Islet precursor cell (in vitro differentiated cells): ENCODE measurements around the gene PSMD1.
A peak's percentile ranks its signal among the peaks of the same experiment; 100 is the strongest.
"Not testable (repeated sequence)": the region's sequence is repeated elsewhere in the genome, so short reads cannot be mapped to it uniquely, and the experiment has no call there.

ENCODE experiments used
- DNase-seq: peaks from one replicate; pipeline ENCODE4 v3.0.0-alpha.2; 2018

The PSMD1 gene

GRCh38 chr2:231189571-231190495, 133.2 kb downstream of the PSMD1 start:
- DNase-seq: no peak

DNA sequence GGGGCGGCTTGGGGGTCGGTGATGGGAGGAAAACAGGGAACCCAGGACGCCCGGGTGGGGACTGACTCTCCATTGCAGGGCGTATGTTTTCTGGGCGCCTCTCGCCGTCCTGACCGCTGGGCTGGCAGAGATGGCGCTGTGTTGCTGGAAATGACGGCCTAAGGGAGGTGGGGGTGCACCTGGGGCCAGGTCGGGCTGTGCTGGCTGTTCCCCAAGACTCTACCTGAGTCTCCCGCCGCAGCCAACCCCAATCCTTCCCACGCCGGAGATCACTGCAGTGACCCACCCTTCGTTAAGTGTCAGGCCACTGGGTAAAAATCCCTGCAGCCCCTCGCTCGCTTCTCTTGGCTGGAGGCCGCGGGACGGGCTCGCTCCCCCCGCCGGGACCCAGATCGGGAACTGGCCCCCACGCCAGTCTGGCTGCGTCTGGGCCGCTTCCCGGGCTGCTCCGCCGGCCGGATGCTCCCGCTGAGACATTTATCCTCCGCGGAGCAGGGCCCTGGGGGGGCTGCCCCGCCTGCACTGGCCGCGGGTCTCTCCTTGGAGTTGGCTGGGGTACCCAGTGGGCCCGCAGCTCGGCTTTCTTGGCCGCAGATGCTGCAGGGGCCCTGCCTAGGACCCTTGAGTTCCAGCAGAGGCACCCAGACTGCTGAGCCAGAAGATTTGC, 134.0 kb downstream of the PSMD1 start:
- peak; percentile 82 for DNase-seq

- peak; percentile 90 for DNase-seq
These were observed 135.5 kb downstream of the PSMD1 start for GRCh38 chr2:231191896-231192872.

- DNase-seq: no peak
These were observed 136.5 kb downstream of the PSMD1 start for GRCh38 chr2:231193216-231193615.

GRCh38 chr2:231196592-231196991, 139.9 kb downstream of the PSMD1 start:
- no peak for DNase-seq

GRCh38 chr2:231197196-231197595, 140.5 kb downstream of the PSMD1 start:
- DNase-seq: not testable (repeated sequence)

DNA sequence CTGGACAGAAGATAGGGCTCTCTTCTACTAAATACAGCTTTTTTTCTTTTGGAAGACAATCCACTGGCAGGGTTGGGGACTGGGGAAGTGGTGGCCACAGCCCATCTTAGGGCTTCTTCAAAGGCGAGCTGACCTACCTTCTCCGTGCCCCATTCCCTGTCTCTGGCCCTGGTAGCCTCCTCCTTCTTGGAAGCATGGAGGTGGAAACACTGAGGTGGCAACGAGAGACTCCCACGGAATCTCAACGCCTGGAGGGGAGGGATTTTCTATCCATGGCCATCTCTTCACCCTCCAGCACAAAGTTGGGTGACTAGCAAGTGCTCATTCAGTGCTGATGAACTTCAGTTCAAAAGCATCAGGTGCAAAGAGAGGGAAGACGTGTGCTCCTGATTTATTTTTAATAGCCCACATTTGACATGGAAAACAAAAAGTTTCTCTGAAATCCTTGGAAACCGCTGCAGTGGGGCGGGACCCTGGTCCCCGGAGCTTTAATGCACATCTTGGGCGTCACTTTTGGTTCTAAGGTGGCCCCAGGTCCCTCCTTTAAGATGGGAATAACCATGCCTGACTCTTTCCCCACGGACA, 141.1 kb downstream of the PSMD1 start:
- no peak for DNase-seq

DNA sequence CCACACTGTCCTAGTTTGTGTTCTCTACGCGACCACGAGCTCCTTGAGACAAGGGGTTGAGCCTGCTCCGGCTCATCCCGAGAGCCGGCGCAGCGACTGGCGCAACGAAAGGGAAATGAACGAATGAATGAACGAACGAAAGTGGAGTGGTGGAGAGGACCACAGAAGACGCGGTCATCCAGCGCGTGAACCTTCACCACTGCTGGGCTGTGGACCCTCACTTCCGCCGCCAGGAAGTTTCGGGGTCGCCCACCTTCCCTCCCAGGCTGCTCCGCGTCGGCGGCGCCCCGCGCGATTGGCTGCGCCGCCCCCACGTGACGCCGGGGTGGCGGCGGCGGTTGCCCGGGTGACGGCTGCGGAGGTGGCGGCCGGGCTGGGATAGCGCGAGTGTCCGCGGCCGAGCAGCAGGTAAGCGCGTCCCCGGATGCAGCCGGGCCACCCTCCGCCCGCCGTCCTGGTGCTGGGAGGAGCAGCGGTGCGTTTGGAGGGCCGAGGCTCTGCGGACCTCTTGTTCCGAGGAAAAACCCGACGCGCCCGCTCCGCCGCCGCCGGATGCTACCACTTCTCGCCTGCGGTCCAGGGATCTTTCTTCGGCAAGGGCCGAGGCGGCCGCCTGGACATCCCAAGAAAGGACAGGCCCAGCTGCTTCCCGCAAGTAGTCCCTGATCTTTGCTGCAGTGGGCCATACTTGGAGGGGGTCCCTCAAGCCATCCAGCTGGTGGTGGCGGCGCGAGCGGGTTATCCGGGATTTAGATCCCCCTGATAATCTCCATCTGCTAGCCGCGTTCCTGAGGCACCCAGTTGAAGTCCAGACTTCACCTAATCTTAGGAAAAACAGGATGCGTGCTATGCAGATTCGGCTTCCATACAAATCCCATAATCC, 141.9 kb downstream of the PSMD1 start, which contains the start of gene ARMC9:
ARMC9 (plus strand) TSS at position 341 of the 883 bp plus-strand sequence. CDS start 7,608 bp downstream, outside the sequence.
- DNase-seq: peak; percentile 92

DNA sequence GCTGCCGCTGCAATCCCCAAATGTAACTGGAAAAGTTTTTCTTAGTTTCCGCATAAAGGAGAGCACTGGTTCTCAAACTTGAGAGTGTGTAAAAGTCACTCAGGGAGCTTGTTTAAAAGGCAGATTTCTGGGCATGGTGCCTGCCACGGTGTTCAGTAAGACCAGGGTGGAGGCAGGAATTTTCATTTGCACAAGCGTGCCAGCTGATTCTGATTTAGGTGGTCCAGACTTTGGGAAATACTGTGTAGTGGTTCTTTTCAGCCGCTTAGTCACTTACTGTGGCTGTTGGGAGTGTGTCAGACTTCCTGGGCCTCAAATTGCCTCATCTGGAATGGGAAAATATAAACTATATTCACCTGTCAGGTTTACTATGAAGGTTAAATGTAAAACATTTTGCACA, 142.6 kb downstream of the PSMD1 start:
- no peak for DNase-seq

DNA sequence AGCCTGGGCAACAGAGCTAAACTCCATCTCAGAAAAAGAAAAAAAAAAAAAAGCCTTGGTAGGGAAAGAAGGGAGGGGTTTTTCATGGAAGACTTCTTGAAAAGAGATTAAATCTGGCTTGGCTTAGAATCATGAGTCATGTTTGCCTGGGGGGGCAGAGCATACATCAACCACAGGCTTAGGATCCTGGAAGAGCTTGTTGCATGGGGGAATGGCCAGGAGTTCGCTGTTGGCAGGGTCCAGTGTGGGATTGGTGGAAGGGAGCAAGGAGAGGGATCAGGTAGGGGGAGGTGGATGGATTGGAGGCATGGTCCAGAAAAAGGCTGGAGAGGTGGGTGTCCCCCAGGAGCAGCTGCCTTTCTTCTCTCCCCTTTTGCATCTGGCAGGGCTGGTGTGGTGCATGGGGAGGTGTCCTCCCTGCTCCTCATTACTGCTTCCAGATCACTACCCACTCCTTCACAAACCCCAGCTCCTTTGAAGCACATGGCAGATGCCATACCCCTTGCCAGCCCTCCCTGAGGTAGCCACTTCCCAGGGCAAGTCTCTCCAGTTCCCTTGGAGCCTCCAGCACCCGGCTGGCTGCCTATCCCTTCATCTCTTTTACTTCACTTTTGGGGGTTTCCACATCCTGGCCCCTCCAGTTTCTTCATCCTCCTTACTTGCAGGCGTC, 144.3 kb downstream of the PSMD1 start:
- peak; percentile 88 for DNase-seq

DNA sequence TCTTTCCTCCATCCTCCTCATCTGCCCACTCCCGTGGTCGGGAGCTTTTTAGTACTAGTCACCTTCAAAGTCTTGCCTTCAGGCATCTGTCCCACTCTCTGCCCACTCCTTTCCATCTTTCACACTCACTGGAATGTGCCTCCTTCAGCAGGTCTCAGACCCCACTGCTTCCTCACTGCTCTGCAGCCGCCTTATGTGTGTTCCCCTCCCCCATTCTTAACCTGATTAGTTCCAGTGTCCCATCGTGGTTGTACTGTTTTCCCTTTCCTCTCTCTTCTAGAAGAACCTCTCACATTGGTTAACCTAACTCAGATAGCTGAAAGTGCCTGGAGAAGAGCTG, 144.8 kb downstream of the PSMD1 start:
- peak; percentile 71 for DNase-seq

GRCh38 chr2:231203087-231203486, 146.4 kb downstream of the PSMD1 start:
- no peak for DNase-seq

DNA sequence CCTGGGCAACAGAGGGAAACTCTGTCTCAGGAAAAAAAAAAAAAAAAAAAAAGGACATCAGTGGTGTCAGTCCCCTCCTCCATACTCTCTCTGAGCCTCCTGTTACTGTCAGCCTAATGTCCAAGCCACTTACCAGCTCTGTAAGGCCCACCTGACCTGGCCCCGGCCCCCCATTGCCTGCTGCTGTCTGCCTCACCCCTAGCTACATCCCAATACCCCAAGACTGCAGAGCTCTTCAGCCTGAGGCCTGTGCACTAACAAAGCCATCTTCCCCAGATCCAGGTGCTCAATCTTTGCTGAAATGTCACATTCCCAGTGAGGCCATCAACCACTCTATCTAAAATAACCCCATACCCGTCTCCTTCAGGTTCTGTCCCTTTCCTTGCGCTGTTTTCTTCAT, 147.5 kb downstream of the PSMD1 start:
- DNase-seq: no peak

GRCh38 chr2:231204581-231204980, 147.9 kb downstream of the PSMD1 start:
- DNase-seq: peak; percentile 12

- no peak for DNase-seq
These were observed 151.1 kb downstream of the PSMD1 start for GRCh38 chr2:231207734-231208133.

DNA sequence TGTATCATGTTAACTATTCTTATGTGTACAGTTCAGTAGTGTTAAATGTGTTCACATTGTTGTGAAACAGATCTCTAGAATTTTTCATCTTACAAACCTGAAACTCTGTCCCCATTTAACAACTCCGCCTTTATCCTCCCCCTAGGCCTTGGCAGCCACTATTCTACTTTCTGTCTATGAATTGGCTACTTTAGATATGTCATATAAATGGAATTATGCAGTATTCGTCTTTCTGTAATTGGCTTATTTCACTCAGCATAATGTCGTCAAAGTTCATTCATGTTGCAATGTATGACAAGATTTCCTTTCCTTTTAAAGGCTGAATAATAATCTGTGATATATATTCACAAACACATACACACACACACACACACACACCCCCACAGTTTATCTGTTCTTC, 154.1 kb downstream of the PSMD1 start:
- no peak for DNase-seq

DNA sequence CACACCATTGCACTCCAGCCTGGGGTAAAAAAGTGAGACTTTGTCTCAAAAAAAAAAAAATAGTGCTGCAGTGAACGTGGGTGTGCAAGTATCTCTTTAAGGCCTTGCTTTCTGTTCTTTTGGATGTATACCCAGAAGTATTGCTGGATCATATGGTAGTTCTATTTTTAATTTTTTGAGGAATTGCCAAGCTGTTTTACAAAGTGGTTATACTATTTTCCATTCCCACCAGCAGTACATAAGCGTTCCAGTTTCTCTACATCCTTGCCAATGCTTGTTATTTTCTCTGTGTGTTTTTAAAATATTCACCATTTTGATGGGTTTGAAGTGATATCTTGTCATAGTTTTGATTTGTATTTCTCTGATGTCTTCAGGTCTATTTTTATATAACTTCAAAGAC, 154.8 kb downstream of the PSMD1 start:
- DNase-seq: no peak

DNA sequence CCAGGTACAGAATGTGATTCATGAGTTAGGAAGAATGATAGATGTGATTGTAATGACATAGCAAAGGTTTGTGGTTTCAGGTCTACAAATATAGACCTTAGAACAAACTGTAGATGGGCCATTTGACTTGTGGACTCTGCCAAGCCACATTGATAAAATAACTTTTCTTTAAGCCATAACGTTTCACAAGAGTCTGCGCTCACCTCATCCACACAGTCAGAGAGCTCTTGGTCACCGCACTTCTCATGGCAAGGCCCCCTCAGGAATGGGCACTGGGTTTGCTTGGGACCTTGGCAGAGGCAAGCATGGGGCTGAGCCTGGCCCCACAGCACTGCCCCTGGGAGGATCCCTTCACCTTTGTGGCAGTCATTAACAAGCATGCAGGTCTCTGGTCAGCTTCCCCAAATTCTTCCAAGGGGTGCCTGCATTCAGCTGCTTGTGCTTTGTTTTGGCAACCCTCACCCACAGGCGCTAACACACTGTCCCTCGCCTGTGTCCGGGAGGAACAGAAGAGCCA, 155.7 kb downstream of the PSMD1 start:
- peak; percentile 25 for DNase-seq

DNA sequence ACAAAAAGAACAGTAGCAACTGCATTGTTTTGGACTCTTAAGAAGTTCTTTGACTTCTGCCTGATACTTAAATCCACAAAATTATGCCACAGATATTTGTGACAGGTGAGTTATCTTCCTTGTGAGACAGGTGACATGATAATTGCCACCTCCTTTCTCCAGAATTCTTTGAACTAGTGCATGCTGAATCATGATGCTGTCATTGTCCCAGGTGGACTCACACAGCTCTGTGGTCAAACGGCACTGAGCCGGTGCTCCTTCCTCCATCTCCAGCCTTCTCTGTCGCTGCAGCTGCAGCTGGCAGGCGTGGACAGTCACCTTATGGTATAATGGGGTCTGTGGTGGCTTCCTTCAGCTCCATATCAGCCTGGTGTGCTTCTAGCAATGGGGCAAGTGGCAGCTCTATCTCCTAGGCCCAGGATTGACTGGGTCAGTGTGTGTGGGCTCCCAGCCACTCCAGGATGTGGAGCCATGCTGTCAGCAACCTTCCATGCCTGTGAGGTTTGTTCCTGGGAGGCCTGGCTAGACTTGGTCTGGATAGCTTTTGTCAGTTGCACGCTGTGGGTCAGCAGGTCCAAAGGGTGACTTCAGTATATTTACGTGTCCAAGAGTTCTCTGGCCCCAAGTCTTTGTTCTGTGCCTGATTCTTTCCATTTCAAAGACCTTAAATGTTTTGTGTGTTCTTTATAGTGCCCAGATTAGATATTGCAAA, 157.4 kb downstream of the PSMD1 start:
- DNase-seq: no peak

DNA sequence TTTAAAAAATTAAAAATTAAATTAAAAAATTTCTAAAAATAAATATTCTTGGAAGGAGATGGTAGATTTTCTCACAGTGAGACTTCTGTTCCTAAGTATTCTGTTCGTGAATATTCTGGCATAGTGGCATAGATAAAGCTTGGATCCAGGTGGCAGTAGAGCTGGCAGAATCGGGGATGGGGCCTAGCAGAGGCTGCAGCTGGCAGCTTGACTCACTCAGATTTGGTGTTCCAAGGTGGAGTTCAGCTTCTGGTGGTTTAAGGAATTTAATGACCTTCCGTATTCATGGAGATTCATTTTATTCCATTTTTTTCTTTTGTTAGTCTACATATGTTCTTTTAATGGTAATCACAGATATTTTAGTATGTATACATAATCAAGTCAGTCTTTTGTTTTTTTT, 161.7 kb downstream of the PSMD1 start:
- no peak for DNase-seq
